Measurements from ENCODE around the gene PRMT2.

The PRMT2 gene

DNA sequence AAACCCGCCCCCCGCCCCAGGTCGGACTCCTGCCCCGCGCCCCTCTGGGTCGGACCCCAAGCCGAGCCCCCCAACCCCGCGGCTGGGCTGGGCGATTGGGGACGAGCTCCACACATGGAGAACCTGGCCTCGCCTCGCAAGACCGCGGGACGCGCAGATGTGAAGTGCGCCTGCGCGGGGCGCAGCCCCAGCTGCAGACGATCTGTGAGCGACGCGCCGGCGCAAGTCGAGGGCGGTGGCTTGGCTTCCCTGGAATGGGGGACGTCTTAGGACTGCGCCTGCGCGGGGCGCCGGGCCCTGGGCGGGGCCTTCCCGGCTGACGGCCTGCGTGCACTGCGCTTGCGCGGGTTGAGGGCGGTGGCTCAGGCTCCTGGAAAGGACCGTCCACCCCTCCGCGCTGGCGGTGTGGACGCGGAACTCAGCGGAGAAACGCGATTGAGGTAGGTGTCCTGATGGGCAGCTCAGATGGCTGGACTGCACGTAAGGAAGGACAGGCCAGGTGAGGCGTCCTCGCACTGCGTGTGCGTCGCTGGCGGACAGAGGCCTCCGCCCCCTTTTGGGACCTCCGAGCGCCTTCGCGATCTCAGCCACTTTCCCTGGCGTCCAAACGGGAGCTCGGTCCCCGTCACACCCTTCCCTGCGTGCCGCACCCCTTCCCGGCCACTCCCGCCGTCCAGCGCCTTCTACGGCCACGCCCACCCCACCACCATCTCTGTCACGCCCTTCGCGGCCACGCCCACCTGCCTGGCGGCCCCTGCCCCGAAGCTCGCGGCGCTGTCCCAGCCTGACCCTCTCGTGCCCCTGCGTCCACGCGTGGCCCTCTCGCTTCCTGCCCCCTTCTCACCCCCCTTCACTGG lies at the start of gene PRMT2:
Gene PRMT2 (plus strand): TSS at position 351 of the 857 bp plus-strand sequence. CDS start 1,278 bp downstream, outside the sequence.
- peak; percentile 98 for DNase-seq

DNA sequence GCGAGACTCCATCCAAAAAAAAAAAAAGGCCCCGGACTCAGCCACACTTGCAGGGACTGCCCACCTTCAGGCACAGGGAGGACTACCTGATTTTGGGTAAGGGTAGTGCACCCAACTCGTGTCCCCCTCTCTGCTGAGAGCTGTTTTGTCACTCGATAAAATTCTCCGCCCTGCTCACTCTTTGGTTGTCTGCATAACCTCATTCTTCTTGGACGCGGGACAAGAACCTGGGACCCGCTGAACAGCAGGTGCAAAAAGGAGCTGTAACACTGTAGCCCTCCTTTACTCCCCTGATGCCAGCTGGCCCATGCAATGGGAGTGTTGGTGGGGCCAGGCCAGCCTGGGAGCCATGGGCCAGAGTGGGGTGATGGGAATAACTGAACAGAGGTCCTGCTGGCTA lies 41.2 kb upstream of the PRMT2 start:
- peak; percentile 32 for DNase-seq

- no peak for DNase-seq
Measured at GRCh38 chr21:46596201-46596600, 39.3 kb upstream of the PRMT2 start.

- no peak for DNase-seq
Measured at GRCh38 chr21:46597031-46597430, 38.4 kb upstream of the PRMT2 start.

DNA sequence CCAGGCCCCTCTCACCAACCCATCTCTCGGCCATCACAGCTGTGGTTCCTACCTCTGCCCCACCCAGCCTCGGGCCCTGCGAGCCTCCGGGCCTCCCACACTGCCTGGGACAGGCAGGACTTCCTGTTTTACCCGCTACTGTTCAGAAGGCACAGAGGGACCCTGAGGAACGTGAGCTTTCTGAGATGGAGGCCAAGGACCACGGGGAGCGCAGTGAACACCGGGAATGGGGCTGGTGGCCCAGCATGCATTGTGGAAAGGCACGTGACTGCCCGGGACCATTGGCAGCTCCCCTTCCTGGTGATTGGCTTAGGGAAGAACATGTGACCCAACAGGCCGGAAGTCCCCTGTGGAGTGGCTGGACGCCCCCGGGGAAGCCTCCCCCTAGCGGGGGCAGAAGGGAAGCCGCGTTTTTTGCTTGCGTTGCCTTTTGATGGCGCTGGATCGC lies 37.6 kb upstream of the PRMT2 start:
- no peak for DNase-seq

DNA sequence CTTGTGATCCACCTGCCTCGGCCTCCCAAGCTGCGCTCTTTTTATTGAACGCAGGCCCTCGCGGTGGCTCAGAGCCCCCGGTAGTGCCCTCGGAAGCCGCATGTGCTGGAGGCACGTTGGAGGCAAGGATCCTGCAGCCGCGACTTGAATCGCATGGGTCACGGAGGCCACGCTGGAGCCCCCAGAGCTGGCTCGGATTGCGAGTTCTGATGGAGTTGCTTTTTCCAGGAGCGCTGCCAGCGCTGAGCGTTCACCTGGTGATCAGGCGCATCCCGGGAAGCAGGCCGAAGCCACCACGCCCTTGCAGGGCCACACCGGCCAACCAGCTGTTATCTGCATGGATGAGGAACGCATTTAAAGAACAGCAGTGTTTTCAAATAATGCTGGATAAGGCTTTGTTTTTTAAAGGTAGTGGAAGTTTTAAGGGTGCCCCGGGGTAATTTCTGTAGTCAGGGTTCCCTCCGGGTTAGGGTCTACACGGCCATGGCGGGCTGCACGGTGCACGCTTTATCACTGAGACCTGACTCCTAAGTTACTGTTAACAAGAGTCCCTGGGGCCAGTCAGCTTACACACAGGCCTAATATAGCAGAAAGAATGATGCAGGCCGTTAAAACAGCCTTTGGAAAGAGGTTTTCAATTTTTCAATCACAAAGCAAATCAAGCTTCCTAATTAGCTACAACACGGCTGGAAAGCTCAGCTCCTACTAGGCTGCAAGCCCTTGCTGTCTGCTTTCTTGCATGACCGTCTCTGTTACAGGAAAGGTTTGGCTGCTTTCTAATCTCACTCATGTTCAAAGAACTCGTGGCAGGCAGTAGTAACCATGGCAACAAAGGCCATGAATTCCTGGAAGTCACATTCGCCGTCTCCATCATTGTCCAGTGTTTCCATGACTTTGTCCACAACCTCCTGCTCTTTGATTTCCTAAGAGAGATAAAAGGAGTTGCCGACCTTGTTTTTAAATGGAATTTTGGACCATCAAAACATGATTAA lies 36.6 kb upstream of the PRMT2 start:
- no peak for DNase-seq

- DNase-seq = no peak
Measured at GRCh38 chr21:46600305-46600704, 35.2 kb upstream of the PRMT2 start.

DNA sequence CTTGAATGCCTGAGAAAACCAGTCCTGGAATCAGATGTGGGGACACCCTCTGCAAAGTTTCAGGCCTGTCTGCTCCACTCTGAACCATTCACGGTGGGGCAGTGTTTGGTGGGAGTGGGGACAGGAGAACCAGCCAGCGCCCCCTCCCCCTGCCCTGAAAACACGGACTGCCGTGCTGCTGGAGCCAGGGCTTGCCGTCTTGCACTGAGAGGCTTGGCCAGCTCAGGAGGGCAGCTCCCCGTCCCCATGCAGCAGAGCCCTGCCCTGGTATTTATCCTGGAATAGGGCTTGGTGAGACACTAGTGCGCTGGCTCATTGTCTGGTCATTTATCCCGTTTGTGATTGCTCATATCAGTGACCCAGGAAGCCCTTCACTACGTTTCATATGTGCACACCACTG lies 34.5 kb upstream of the PRMT2 start:
- DNase-seq = no peak

DNA sequence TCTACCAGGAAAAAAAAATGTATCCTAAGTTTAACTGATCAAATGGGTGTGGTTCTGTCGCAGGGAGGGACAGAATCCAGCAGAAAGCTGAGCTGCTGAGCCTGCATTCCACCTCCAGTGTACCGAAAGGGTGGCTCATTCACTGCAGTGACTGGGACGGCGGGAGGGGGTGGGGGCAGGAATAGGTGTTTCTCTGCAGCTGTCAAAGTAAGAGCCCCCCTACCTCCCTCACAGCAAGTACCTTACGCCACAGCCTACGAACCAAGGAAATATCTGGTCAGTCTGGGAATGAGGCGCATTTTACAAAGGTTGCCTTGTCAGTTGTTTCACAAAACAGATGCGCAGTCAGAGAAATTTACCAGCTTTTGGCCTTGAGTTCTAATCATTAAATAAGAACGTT lies 32.2 kb upstream of the PRMT2 start:
- no peak for DNase-seq

DNA sequence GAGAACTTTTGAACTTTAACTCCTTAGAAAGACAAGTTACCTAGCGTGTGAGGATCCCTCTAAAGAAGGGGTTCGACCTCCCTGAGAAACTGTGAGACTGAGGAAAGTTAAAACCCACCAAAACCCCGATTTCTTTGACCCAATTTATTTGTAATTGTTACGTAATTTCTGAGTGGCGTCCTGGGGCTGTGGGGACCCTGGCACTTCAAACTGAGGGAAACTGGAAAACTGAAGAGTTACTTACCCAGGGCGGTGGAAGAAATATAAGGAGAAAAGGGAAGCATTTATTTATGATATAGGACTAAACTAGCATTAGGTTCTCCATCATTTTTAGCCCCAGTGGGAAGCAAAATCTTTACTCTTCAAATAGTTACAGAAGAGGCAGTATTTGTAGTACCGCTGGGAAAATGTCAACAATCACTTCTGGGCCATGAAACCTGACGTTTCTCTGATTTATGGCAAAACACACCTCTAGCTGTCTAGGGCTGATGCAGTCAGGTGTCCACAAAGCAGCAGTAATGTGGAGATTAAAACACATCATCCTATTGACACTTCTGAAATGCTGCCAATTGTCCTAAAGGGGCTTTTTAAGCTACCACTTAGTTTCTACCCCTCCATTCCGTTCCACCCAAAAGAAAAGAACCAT lies 31.0 kb upstream of the PRMT2 start:
- DNase-seq = no peak

DNA sequence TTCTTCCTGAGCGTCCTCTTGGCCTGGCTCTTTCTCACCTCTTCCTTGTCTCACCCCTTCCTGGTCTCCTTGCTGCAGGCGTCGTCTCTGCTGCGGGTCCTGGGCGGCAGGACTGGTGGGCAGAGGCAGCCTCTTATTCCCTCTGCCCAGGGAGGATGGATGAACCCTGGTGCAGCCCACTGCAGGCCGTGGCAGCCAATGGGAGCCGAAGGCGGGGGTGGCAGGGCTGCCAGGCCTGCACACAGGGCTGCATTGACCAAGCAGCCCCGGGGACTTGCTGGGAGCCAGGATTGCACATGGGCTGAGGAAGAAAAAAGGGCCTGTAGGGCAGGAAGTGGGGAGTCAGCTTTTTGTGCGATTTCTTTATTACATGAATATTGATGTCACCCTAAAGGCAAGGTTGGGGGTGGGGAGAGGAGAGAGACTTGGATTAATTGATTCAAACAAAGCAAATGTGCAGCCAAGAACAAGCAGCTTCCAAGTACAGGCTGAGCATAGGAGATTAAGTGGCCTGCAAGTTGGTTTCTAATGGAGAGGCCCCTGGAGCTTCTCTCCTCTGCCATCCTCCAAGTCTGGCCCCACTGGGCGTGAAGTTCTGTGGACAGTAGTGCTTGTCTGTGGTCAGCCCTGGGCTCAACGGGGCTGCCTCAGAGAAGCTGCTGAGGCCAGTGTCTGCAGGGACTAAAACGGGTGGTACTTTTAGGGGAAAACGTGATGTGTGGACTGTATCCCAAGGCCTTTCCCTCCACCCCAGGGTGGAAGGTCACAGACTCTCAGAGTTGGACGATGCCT lies 30.3 kb upstream of the PRMT2 start, which contains the start of gene S100B:
Gene S100B (minus strand): TSS at position 108 of the 792 bp plus-strand sequence. CDS start 2,667 bp downstream, outside the sequence.
- DNase-seq = no peak

- peak; percentile 20 for DNase-seq
Measured at GRCh38 chr21:46605767-46606426, 29.6 kb upstream of the PRMT2 start.

- DNase-seq = no peak
Measured at GRCh38 chr21:46606427-46606813, 29.1 kb upstream of the PRMT2 start.

- DNase-seq = no peak
Measured at GRCh38 chr21:46607636-46608035, 27.8 kb upstream of the PRMT2 start.

DNA sequence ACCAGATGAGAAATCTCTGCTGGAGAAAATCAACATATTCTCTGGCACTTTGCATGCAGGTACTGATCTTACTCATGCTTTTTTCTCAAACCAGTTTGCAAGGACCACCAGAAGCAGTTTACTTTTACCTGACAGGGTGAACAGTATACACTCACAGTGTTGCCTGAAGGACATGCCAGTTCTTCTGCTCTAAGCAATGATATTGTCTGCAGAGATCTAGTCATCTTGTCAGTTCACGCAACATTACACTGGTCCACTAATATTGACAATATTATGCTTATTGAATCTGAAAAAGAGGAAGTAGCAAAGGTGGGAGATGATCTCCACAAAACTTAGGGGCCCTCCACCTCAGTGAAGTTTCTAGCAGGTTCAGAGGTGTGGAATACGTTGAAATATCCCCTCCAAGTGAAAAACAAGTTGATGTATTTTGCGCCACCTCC lies 26.8 kb upstream of the PRMT2 start:
- no peak for DNase-seq

DNA sequence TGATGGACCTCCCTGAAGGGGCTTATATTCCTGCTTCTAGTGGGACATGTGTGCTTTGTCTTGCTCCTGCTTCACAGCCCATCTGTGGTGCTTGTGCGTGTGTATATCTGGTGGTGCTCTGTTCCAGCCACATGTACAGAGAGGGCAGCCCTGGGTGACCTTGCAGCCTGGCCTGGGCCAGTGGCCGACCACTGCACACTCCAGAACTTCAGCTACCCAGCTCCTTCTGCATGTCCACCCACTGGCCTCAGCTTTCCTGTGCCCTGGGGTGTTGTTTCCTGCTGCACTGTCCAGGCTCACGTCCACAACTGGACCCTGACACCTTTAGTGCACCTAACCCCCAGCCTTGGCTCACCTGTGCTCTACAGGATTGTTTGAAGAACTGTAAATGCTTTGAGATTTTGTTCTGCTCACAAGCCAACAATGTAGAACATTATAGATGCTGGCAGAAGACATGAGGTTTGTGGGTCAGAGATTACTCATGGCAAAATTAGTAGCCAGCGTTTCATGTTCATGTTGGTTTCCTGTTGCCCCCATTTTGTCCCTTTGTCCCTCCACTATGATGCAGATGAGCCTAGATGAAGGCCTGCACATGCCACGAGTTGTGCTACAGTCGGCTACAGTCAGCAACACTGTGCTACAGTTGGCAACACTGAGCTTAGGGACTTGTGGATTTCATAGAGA lies 25.3 kb upstream of the PRMT2 start:
- no peak for DNase-seq

DNA sequence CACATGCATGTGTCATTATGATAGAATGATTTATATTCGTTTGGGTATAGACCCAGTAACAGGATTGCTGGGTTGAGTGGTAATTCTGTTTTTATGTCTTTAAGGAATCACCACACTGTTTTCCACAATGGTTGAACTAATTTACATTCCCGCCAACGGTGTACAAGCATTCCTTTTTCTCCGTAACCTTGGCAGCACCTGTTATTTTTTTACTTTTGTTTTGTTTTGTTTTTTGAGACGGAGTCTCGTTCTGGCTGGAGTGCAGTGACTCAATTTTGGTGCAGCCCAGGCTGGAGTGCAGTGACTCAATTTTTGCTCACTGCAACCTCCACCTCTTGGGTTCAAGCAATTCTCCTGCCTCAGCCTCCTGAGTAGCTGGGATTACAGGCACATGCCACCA lies 22.1 kb upstream of the PRMT2 start:
- no peak for DNase-seq

GRCh38 chr21:46616050-46616449 lies 19.4 kb upstream of the PRMT2 start:
- DNase-seq = no peak

DNA sequence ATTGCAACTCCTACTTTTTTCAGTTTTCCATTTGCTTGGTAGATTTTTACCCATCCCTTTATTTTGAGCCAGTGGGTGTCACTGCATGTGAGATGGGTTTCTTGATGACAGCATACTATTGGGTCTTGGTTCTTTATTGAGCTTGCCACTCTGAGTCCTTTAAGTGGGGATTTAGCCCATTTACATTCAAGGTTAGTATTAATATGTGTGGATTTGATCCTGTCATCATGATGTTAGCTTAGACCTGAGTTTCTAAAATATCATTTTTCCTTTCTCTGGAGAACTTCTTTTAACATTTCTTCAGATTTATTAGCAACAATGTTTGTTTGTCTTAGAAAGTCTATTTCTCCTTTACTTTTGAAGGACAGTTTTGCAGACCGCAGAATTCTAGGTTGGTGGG lies 18.8 kb upstream of the PRMT2 start:
- DNase-seq = no peak

- DNase-seq = no peak
Measured at GRCh38 chr21:46617267-46618051, 18.0 kb upstream of the PRMT2 start.
